Stimulated activated memory B cell treated with anti-CD40 and anti-IgM and Interleukin-4, amounts not matched to agents 10 μg/mL and 1 μg/mL and 100 μg/mL, for 72 hours (primary cell): ENCODE results near the gene ARSG.

Source experiments
- ATAC-seq: fragments of 150-1000 bp; cut with Tn5 transposase; 2 replicates; pipeline ENCODE4 v1.10.0; 2021
- H3K27ac Mint-ChIP-seq: one replicate; pipeline ENCODE4 v1.8.0; 2022; ENCODE audit warnings: mild to moderate bottlenecking, mixed read lengths
- H3K27me3 Mint-ChIP-seq: one replicate; pipeline ENCODE4 v1.8.0; 2022; ENCODE audit warnings: mixed read lengths
- H3K36me3 Mint-ChIP-seq: one replicate; pipeline ENCODE4 v1.8.0; 2022; ENCODE audit warnings: mixed read lengths
- H3K4me1 Mint-ChIP-seq: one replicate; pipeline ENCODE4 v1.8.0; 2022; ENCODE audit warnings: mixed read lengths
- H3K4me3 Mint-ChIP-seq: one replicate; pipeline ENCODE4 v1.8.0; 2022; ENCODE audit warnings: mild to moderate bottlenecking, moderate library complexity, mixed read lengths
- H3K9me3 Mint-ChIP-seq: one replicate; pipeline ENCODE4 v1.8.0; 2022; ENCODE audit warnings: mixed read lengths

ARSG gene

DNA sequence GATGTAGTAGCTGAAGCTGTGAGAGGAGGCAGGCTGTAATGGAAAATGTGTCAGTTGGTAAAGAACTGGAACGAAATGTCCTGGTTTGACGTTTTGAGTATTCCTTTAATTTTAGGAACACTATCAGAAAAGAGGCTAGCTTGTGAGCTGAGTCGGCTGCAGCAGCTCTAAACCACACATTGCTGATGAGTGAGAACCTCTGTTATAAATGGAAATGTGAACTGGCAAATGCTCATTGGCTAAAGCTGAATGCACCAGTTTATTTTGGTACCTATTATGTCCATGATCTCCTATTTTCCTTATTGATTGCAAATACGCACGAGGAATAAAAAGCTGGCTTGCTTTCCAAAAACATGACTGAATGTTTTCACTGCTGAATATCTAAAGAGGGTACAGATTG lies 177.0 kb downstream of the ARSG start:
- no peaks in the 10 kb centered on the region for H3K9me3 Mint-ChIP-seq
- H3K27me3 Mint-ChIP-seq, result peaks cover 8% of the 10 kb centered on the region
- H3K4me1 Mint-ChIP-seq, result peaks cover 7% of the 10 kb centered on the region
- H3K27ac Mint-ChIP-seq, result no peak overlapping the region
- no peaks in the 10 kb centered on the region for H3K36me3 Mint-ChIP-seq
- ATAC-seq, result no peak
- no peak overlapping the region for H3K4me3 Mint-ChIP-seq

DNA sequence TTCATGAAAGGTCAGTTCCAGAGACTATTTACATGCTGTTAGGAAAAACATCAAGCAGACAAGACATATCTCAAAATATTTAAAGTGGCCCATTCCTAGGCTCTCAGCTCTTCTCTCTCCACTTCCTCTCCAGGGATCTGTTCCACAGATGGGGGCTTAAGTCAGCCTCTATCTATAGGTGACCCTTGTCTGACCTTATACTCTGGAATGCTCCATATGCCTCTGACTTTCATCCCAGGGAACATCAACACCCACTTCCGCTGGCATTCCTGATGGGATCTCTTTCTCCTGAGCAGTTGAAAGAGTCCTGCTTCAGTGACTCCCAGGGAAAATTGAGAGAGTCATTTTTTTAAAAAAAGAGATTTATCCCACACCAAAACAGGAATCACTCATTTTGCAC lies 177.5 kb downstream of the ARSG start:
- peaks cover 8% of the 10 kb centered on the region for H3K27me3 Mint-ChIP-seq
- H3K4me1 Mint-ChIP-seq, result peaks cover 7% of the 10 kb centered on the region
- no peak overlapping the region for H3K27ac Mint-ChIP-seq
- H3K36me3 Mint-ChIP-seq, result no peaks in the 10 kb centered on the region
- no peak for ATAC-seq
- no peaks in the 10 kb centered on the region for H3K9me3 Mint-ChIP-seq
- no peak overlapping the region for H3K4me3 Mint-ChIP-seq
